Right lobe of liver (tissue), 6 donors: ENCODE results near the gene RGS9BP. TPM values are rescaled to one million over a fixed set of nuclear protein-coding genes. Genes with fewer than 3 reads are reported as not detected.
A peak's percentile ranks its signal among the peaks of the same experiment; 100 is the strongest.
"Not testable (repeated sequence)": the region's sequence is repeated elsewhere in the genome, so short reads cannot be mapped to it uniquely, and the experiment has no call there.

Source experiments
- ATAC-seq, 4 donors: fragments of 200-7000 bp; cut with Tn5 transposase; one replicate each; pipeline ENCODE4 v1.9.1; 2020; ENCODE audit warnings: mild to moderate bottlenecking in 4 of 4, moderate library complexity in 4 of 4
- DNase-seq, 3 donors: peaks; one replicate each; pipeline ENCODE4 v3.0.0-alpha.2; 2020
- H3K27ac ChIP-seq, 3 donors: fragments of 200-600 bp; one replicate each; pipeline ENCODE4 v1.8.0; 2022
- H3K27me3 ChIP-seq, 2 donors: fragments of 200-600 bp; one replicate each; pipeline ENCODE4 v1.8.0; 2022
- H3K36me3 ChIP-seq, 4 donors: fragments of 200-600 bp; sonication (generic) in 1 of 4; one replicate each; pipeline versions ENCODE4 v1.5.1 to v1.8.0; 2017 to 2022; ENCODE audit warnings: control low read depth in 1 of 4
- H3K4me1 ChIP-seq, 4 donors: fragments of 200-600 bp; sonication (generic) in 1 of 4; one replicate each; pipeline versions ENCODE4 v1.5.1 to v1.8.0; 2017 to 2022; ENCODE audit warnings: control low read depth in 1 of 4
- H3K4me3 ChIP-seq, 3 donors: fragments of 200-600 bp; one replicate each; pipeline ENCODE4 v1.8.0; 2022
- H3K9me3 ChIP-seq, 4 donors: fragments of 200-600 bp; sonication (generic) in 1 of 4; one replicate each; pipeline versions ENCODE4 v1.5.1 to v1.8.0; 2017 to 2022; ENCODE audit warnings: control low read depth in 1 of 4
- POLR2A ChIP-seq: fragments of 450-650 bp; IDR thresholded peaks from one replicate; pipeline ENCODE4 v1.6.1; 2017; ENCODE audit warnings: antibody characterized with exemption, mild to moderate bottlenecking
- WGBS: methylation state at CpG from one replicate; pipeline ENCODE4 v1.1.6; 2018; ENCODE audit warnings: low coverage, low lambda C conversion rate; ENCODE audit not compliant: insufficient coverage; ENCODE audit errors: missing lambda C conversion rate; 5-methylcytosine and 5-hydroxymethylcytosine counted together
- intact Hi-C, 2 donors: fragments of 100-400 bp; cut with DNase I; formaldehyde crosslinking; loops; one replicate each; pipeline versions ENCODE4 v1.11.2 to v1.14.1; 2022
- total RNA-seq, 6 experiments: library from RNA; depleted of rRNA in 2 of 6; stranded (reverse); fragments of >200 nt in 2 of 6; fragmentation: NEBNext Ultra II Directional in 3 of 6; extraction: Animal tissue kit (Norgen Biotek cat#: 25700) in 3 of 6; gene quantifications; one replicate each; pipeline versions ENCODE4 v1.1.0 to v1.2.4, GENCODE V29; 2016 to 2023
- TF ChIP-seq, protein P1 (sequence below), 4 donors: fragments of 200-600 bp in 3 of 4; fragments of 450-650 bp in 1 of 4; IDR thresholded peaks; one replicate each; pipeline versions ENCODE4 v1.5.1 to v1.8.0; 2016 to 2022; ENCODE audit warnings: antibody characterized with exemption in 4 of 4, mild to moderate bottlenecking in 2 of 4
- donor health status: DM: no; HTN: yes; CAD: no.
- donor health status: DM: no; HTN: no; CAD: no.
- donor health status: DM: no; HTN: no; CAD: no.
- donor health status: DM: no; HTN: yes; CAD: no.
- donor health status: DM: no; HTN: yes; CAD: no.

Gene RGS9BP
- total RNA-seq, 6 experiments from 2014 or later, result 0.11 TPM; not detected in 5

- H3K4me3 ChIP-seq, result no peak overlapping the region
- no peak overlapping the region for H3K27ac ChIP-seq
- no peak for TF ChIP-seq POLR2A
- TF ChIP-seq, protein P1, sequence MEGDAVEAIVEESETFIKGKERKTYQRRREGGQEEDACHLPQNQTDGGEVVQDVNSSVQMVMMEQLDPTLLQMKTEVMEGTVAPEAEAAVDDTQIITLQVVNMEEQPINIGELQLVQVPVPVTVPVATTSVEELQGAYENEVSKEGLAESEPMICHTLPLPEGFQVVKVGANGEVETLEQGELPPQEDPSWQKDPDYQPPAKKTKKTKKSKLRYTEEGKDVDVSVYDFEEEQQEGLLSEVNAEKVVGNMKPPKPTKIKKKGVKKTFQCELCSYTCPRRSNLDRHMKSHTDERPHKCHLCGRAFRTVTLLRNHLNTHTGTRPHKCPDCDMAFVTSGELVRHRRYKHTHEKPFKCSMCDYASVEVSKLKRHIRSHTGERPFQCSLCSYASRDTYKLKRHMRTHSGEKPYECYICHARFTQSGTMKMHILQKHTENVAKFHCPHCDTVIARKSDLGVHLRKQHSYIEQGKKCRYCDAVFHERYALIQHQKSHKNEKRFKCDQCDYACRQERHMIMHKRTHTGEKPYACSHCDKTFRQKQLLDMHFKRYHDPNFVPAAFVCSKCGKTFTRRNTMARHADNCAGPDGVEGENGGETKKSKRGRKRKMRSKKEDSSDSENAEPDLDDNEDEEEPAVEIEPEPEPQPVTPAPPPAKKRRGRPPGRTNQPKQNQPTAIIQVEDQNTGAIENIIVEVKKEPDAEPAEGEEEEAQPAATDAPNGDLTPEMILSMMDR (IDR thresholded peaks at IDR 0.05), result no peak
- H3K36me3 ChIP-seq, result peaks cover 0 to 1% (median 0%) of the 10 kb centered on the region in 4 donors
- no peaks in the 10 kb centered on the region for H3K27me3 ChIP-seq
- H3K9me3 ChIP-seq, result no peaks in the 10 kb centered on the region
- H3K4me1 ChIP-seq, result peaks cover 0 to 18% (median 4%) of the 10 kb centered on the region in 4 donors
- 26% methylated on average over 11 of the region's 12 CpGs for WGBS
- ATAC-seq, result peak; percentile 80 to 89 (median 86)
- peak; percentile 82 to 93 (median 84) for DNase-seq
- intact Hi-C loops, result no loop called here
Observed at GRCh38 chr19:32652894-32653598, 22.6 kb upstream of the RGS9BP start.

- DNase-seq (no peak), ATAC-seq (no peak)
- TF ChIP-seq, protein P1 (IDR thresholded peaks at IDR 0.05), result no peak
- TF ChIP-seq POLR2A, result no peak
- Histone ChIP-seq H3K4me3 (no peak overlapping the region), H3K9me3 (no peaks in the 10 kb centered on the region), H3K4me1 (peaks cover 0 to 18% (median 4%) of the 10 kb centered on the region in 4 donors), H3K27ac (no peak overlapping the region), H3K27me3 (no peaks in the 10 kb centered on the region), H3K36me3 (peaks cover 0 to 6% (median 0%) of the 10 kb centered on the region in 4 donors)
- intact Hi-C loops, result no loop called here
- WGBS, result 89% methylated on average over 7 of the region's 15 CpGs
Observed at GRCh38 chr19:32653599-32653915, 22.1 kb upstream of the RGS9BP start.

DNA sequence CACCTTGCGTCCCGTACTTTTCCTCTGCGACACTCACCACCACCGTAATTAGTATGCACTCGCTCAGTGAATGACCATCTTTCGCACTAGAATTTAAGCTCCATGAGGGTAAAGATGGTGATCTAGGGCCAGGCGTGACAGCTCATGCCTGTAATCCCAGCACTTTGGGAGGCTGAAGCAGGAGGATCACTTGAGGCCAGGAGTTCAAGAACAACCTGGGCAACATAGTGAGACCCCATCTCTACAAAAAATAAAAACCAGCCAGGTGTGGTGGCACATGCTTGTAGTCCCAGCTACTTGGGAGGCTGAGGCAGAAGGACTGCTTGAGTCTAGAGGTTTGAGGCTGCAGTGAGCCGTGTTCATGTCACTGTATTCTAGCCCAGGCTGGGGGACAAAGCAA, 19.3 kb upstream of the RGS9BP start:
- DNase-seq, H3K9me3 ChIP-seq, ATAC-seq, H3K27me3 ChIP-seq, H3K4me3 ChIP-seq, H3K27ac ChIP-seq, H3K36me3 ChIP-seq, intact Hi-C loops: not testable (repeated sequence)
- peaks cover 0 to 18% (median 4%) of the 10 kb centered on the region in 4 donors for H3K4me1 ChIP-seq
- 94% methylated on average over 7 of the region's 8 CpGs for WGBS

DNA sequence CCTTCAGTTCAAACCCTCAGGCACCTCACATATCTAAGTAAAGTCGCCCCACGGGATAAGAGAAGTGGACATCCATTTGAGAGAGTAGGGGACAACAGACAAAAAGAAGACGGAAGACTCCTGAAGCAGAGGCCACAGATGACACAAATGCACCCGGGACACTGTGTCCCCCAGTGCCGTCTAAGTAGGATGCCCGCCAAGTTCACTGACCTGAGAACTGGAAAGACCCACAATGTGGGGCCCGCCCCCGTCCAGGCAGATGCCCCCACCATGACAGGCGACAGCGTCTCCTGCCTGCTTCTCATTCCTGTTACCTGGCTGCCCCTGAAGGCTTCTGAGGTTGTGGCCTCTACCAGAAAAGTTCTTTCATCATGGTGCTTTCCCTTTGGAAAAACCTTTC, 17.6 kb upstream of the RGS9BP start:
- no peak overlapping the region for H3K27ac ChIP-seq
- TF ChIP-seq, protein P1 (IDR thresholded peaks at IDR 0.05), result no peak
- no peak for TF ChIP-seq POLR2A
- H3K9me3 ChIP-seq, result no peaks in the 10 kb centered on the region
- peaks cover 0 to 9% (median 3%) of the 10 kb centered on the region in 4 donors for H3K4me1 ChIP-seq
- 90% methylated on average over 9 of the region's 10 CpGs for WGBS
- no peaks in the 10 kb centered on the region for H3K27me3 ChIP-seq
- H3K36me3 ChIP-seq, result peaks cover 0 to 6% (median 0%) of the 10 kb centered on the region in 4 donors
- DNase-seq, result no peak
- no peak overlapping the region for H3K4me3 ChIP-seq
- ATAC-seq, result no peak
- intact Hi-C loops, result no loop called here

- WGBS, result 86% methylated on average over 10 of the region's 10 CpGs
- peaks cover 0 to 6% (median 0%) of the 10 kb centered on the region in 4 donors for H3K36me3 ChIP-seq
- H3K27me3 ChIP-seq, result no peaks in the 10 kb centered on the region
- no peak overlapping the region for H3K4me3 ChIP-seq
- intact Hi-C loops, result no loop called here
- H3K27ac ChIP-seq, result no peak overlapping the region
- peaks cover 0 to 5% (median under 1%) of the 10 kb centered on the region in 4 donors for H3K4me1 ChIP-seq
- TF ChIP-seq, protein P1 (IDR thresholded peaks at IDR 0.05), result no peak
- TF ChIP-seq POLR2A, result no peak
- DNase-seq (no peak), ATAC-seq (no peak)
- H3K9me3 ChIP-seq, result no peaks in the 10 kb centered on the region
Observed at GRCh38 chr19:32658527-32658926, 17.1 kb upstream of the RGS9BP start.
